Liver (tissue), 9 donors: ENCODE results near the gene RPUSD4. TPM values are rescaled to one million over a fixed set of nuclear protein-coding genes. Genes with fewer than 3 reads are reported as not detected.

Source experiments
- DNase-seq: peaks from one replicate; pipeline ENCODE4 v3.0.0-alpha.2; 2017; ENCODE audit warnings: low spot score
- H3K27ac ChIP-seq, 2 donors: one replicate each; pipeline ENCODE4 v1.7.0; 2013; ENCODE audit warnings: inconsistent platforms in 2 of 2, low read length in 2 of 2, control low read depth in 1 of 2, low read depth in 1 of 2, mild to moderate bottlenecking in 1 of 2
- H3K27me3 ChIP-seq, 4 donors: one replicate each; pipeline versions ENCODE4 v1.6.1 to v1.7.0; 2013; ENCODE audit warnings: low read length in 3 of 4, inconsistent platforms in 1 of 4, mild to moderate bottlenecking in 1 of 4, moderate library complexity in 1 of 4; ENCODE audit not compliant: control insufficient read depth in 4 of 4, insufficient read depth in 4 of 4
- H3K36me3 ChIP-seq, 4 donors: one replicate each; pipeline versions ENCODE4 v1.6.1 to v1.7.0; 2013; ENCODE audit warnings: low read length in 3 of 4, mild to moderate bottlenecking in 3 of 4, low read depth in 1 of 4, moderate library complexity in 1 of 4; ENCODE audit not compliant: control insufficient read depth in 4 of 4, insufficient read depth in 3 of 4
- H3K4me1 ChIP-seq, 4 donors: one replicate each; pipeline versions ENCODE4 v1.6.1 to v1.7.0; 2013; ENCODE audit warnings: low read length in 3 of 4, mild to moderate bottlenecking in 3 of 4, moderate library complexity in 1 of 4; ENCODE audit not compliant: control insufficient read depth in 4 of 4, insufficient read depth in 4 of 4
- H3K4me3 ChIP-seq, 3 donors: one replicate each; pipeline versions ENCODE4 v1.6.1 to v1.7.0; 2013; ENCODE audit warnings: low read length in 3 of 3, control low read depth in 1 of 3, low read depth in 1 of 3, mild to moderate bottlenecking in 1 of 3
- H3K9ac ChIP-seq, 2 donors: one replicate each; pipeline ENCODE4 v1.7.0; 2013; ENCODE audit warnings: low read length in 2 of 2, mild to moderate bottlenecking in 2 of 2, moderate library complexity in 2 of 2, control low read depth in 1 of 2, low read depth in 1 of 2
- H3K9me3 ChIP-seq, 4 donors: one replicate each; pipeline versions ENCODE4 v1.6.1 to v1.7.0; 2013; ENCODE audit warnings: low read length in 3 of 4; ENCODE audit not compliant: control insufficient read depth in 4 of 4
- ATF3 ChIP-seq: IDR thresholded peaks from 2 replicates; pipeline ENCODE4 v1.6.1; 2016; ENCODE audit warnings: antibody characterized with exemption
- FOXA1 ChIP-seq: IDR thresholded peaks from 2 replicates; pipeline ENCODE4 v1.6.1; 2016; ENCODE audit warnings: antibody characterized with exemption
- FOXA2 ChIP-seq: IDR thresholded peaks from 2 replicates; pipeline ENCODE4 v1.6.1; 2016; ENCODE audit warnings: antibody characterized with exemption
- GABPA ChIP-seq, 2 donors: IDR thresholded peaks in 1 of 2; conservative IDR thresholded peaks in 1 of 2; 2 replicates each; pipeline ENCODE4 v1.6.1; 2016; ENCODE audit warnings: antibody characterized with exemption in 2 of 2, mild to moderate bottlenecking in 1 of 2, moderate library complexity in 1 of 2
- HNF4A ChIP-seq, 2 donors: conservative IDR thresholded peaks; 2 replicates each; pipeline ENCODE4 v1.6.1; 2016; ENCODE audit warnings: antibody characterized with exemption in 2 of 2, mild to moderate bottlenecking in 2 of 2
- HNF4G ChIP-seq: IDR thresholded peaks from 2 replicates; pipeline ENCODE4 v1.6.1; 2016; ENCODE audit warnings: antibody characterized with exemption
- JUND ChIP-seq, 2 donors: IDR thresholded peaks; 2 replicates each; pipeline ENCODE4 v1.6.1; 2016; ENCODE audit warnings: antibody characterized with exemption in 2 of 2
- MAX ChIP-seq: IDR thresholded peaks from 2 replicates; pipeline ENCODE4 v1.6.1; 2016; ENCODE audit warnings: antibody characterized with exemption
- NR2F2 ChIP-seq: IDR thresholded peaks from 2 replicates; pipeline ENCODE4 v1.6.1; 2016; ENCODE audit warnings: antibody characterized with exemption
- RAD21 ChIP-seq, 2 donors: IDR thresholded peaks; 2 replicates each; pipeline ENCODE4 v1.6.1; 2016; ENCODE audit warnings: antibody characterized with exemption in 2 of 2, mild to moderate bottlenecking in 2 of 2
- REST ChIP-seq: IDR thresholded peaks from 2 replicates; pipeline ENCODE4 v1.6.1; 2016; ENCODE audit warnings: antibody characterized with exemption, mild to moderate bottlenecking
- RXRA ChIP-seq, 2 donors: IDR thresholded peaks; 2 replicates each; pipeline ENCODE4 v1.6.1; 2017 to 2018; ENCODE audit warnings: antibody characterized with exemption in 2 of 2, mild to moderate bottlenecking in 1 of 2
- SP1 ChIP-seq: IDR thresholded peaks from 2 replicates; pipeline ENCODE4 v1.6.1; 2018; ENCODE audit warnings: antibody characterized with exemption, mild to moderate bottlenecking
- YY1 ChIP-seq: IDR thresholded peaks from 2 replicates; pipeline ENCODE4 v1.6.1; 2016; ENCODE audit warnings: antibody characterized with exemption, mild to moderate bottlenecking
- ZBTB33 ChIP-seq: IDR thresholded peaks from 2 replicates; pipeline ENCODE4 v1.6.1; 2016; ENCODE audit warnings: antibody characterized with exemption
- WGBS: extraction: QIAGEN DNeasy Blood & Tissue Kit; methylation state at CpG from one replicate; pipeline ENCODE4 v1.1.7; 2013; 5-methylcytosine and 5-hydroxymethylcytosine counted together
- polyA plus RNA-seq, 2 donors: library from polyadenylated mRNA; stranded (reverse) in 1 of 2; unstranded in 1 of 2; fragments of 200-250 nt in 1 of 2; fragments of >200 nt in 1 of 2; fragmentation: Nextera tagmentation in 1 of 2; extraction: Ambion mirVana in 1 of 2; gene quantifications; one replicate each; pipeline versions ENCODE4 v1.2.1 to v1.2.3, GENCODE V29; 2013 to 2015
- total RNA-seq, 2 donors: library from RNA; depleted of rRNA; stranded (reverse); fragments of >200 nt; gene quantifications; one replicate each; pipeline ENCODE4 v1.2.3, GENCODE V29; 2014
- TF ChIP-seq, protein P1 (sequence below): fragments of 150-350 bp; IDR thresholded peaks from 2 replicates; pipeline ENCODE4 v1.5.1; 2017; ENCODE audit warnings: improper control_type of control experiment, low read depth, low read length; ENCODE audit not compliant: missing input control
- donor health status: healthy.
- donor health status: healthy.
- donor health status: healthy.
- donor health status: healthy.
- donor health status: healthy.

The RPUSD4 gene
- total and polyA plus RNA-seq, 4 donors: 9.4 to 23.7 (median 17.2) TPM

- H3K9ac ChIP-seq: no peak overlapping the region
- no peaks in the 10 kb centered on the region for H3K9me3 ChIP-seq
- 91% methylated on average over 6 of the region's 6 CpGs for WGBS
- H3K27me3 ChIP-seq: no peaks in the 10 kb centered on the region
- no peak for DNase-seq
- no peaks in the 10 kb centered on the region for H3K36me3 ChIP-seq
- no peak for TF ChIP-seq RAD21 (IDR thresholded peaks at IDR 0.05)
- TF ChIP-seq GABPA (IDR thresholded peaks at IDR 0.05 in 1 of 2, conservative IDR thresholded peaks at IDR 0.05 in 1 of 2): no peak
- TF ChIP-seq JUND (IDR thresholded peaks at IDR 0.05): no peak
- TF ChIP-seq ZBTB33: no peak
- no peak for TF ChIP-seq ATF3
- no peak for TF ChIP-seq MAX
- no peak for TF ChIP-seq YY1
- TF ChIP-seq, protein P1, sequence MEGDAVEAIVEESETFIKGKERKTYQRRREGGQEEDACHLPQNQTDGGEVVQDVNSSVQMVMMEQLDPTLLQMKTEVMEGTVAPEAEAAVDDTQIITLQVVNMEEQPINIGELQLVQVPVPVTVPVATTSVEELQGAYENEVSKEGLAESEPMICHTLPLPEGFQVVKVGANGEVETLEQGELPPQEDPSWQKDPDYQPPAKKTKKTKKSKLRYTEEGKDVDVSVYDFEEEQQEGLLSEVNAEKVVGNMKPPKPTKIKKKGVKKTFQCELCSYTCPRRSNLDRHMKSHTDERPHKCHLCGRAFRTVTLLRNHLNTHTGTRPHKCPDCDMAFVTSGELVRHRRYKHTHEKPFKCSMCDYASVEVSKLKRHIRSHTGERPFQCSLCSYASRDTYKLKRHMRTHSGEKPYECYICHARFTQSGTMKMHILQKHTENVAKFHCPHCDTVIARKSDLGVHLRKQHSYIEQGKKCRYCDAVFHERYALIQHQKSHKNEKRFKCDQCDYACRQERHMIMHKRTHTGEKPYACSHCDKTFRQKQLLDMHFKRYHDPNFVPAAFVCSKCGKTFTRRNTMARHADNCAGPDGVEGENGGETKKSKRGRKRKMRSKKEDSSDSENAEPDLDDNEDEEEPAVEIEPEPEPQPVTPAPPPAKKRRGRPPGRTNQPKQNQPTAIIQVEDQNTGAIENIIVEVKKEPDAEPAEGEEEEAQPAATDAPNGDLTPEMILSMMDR: no peak
- no peak for TF ChIP-seq RXRA (IDR thresholded peaks at IDR 0.05)
- TF ChIP-seq HNF4G: no peak
- TF ChIP-seq FOXA2: no peak
- TF ChIP-seq NR2F2: no peak
- TF ChIP-seq REST: no peak
- TF ChIP-seq HNF4A (conservative IDR thresholded peaks at IDR 0.05): no peak
- no peak for TF ChIP-seq SP1
- TF ChIP-seq FOXA1: no peak
- no peak overlapping the region for H3K27ac ChIP-seq
- peaks cover 0 to 20% (median 16%) of the 10 kb centered on the region in 4 donors for H3K4me1 ChIP-seq
- no peak overlapping the region for H3K4me3 ChIP-seq
Observed at GRCh38 chr11:126216526-126217305, 5.3 kb upstream of the RPUSD4 start.
